ENCODE measurements around the gene LEUTX. TPM values are rescaled to one million over a fixed set of nuclear protein-coding genes. Genes with fewer than 3 reads are reported as not detected.
"Not testable (repeated sequence)": the region's sequence is repeated elsewhere in the genome, so short reads cannot be mapped to it uniquely, and the experiment has no call there.

The LEUTX gene
- total RNA-seq, 2 donors from 2014 or later = not detected

DNA sequence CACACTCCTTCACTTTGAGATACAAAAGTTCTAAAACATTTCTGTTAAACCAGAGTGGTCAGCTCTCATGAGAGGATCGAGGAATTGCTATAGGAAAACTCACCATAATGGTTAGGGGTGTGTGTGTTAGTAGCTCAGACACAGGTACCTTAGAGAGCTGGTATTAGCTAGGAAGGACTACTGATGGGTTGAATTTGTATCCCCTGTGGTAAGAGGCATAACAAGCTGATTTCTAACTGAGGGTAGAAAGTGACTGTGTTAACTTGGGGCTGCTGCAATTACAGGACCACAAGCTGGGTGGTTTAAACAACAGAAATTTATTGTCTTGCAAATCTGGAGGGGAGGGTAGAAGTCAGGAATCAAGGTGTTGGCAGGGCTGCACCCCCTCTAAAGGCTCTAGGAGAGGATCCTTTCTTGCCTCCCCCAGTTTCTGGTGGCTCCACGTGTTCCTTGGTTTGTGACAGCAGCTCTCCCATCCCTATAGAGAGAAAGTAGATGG, 17.4 kb downstream of the LEUTX start:
- intact Hi-C loops (cut with DNase I) = no loop called here

DNA sequence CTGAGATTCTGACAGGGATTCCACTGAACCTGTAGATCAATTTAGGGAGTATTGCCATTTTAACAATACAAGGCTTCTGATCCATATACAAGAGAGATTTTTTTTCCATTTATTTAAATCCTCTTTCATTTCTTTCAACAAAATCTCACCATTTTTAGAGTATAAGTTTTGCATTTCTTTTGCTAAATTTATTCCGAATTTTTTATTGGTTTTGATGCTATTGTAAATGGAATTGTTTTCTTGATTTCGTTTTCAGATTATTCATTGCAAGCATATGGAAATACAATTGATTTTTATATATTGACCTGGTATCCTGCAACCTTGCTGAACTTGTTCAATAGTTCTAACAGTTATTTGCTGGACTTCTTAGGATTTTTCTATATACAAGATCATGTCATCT, 18.4 kb downstream of the LEUTX start:
- no peak for DNase-seq
- Histone ChIP-seq H3K9me3 (no peaks in the 10 kb centered on the region), H3K27ac (no peak overlapping the region), H3K36me3 (no peaks in the 10 kb centered on the region), H3K27me3 (no peaks in the 10 kb centered on the region), H3K9ac (ENCODE audit: low read depth in 2 of 2, low read length in 2 of 2) (no peak overlapping the region), H3K4me1 (no peaks in the 10 kb centered on the region), H3K4me3 (no peak overlapping the region)
- TF ChIP-seq, protein P1, sequence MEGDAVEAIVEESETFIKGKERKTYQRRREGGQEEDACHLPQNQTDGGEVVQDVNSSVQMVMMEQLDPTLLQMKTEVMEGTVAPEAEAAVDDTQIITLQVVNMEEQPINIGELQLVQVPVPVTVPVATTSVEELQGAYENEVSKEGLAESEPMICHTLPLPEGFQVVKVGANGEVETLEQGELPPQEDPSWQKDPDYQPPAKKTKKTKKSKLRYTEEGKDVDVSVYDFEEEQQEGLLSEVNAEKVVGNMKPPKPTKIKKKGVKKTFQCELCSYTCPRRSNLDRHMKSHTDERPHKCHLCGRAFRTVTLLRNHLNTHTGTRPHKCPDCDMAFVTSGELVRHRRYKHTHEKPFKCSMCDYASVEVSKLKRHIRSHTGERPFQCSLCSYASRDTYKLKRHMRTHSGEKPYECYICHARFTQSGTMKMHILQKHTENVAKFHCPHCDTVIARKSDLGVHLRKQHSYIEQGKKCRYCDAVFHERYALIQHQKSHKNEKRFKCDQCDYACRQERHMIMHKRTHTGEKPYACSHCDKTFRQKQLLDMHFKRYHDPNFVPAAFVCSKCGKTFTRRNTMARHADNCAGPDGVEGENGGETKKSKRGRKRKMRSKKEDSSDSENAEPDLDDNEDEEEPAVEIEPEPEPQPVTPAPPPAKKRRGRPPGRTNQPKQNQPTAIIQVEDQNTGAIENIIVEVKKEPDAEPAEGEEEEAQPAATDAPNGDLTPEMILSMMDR (IDR thresholded peaks at IDR 0.05) = no peak
- intact Hi-C loops (cut with DNase I) = no loop called here

More for the DNA sequence above, 17.4 kb downstream of the LEUTX start:
- no peaks in the 10 kb centered on the region for H3K36me3 ChIP-seq
- DNase-seq = no peak
- TF ChIP-seq, protein P1 (IDR thresholded peaks at IDR 0.05) = no peak
- H3K27ac ChIP-seq = no peak overlapping the region
- no peak overlapping the region for H3K4me3 ChIP-seq
- no peak overlapping the region for H3K9ac ChIP-seq (ENCODE audit: low read depth in 2 of 2, low read length in 2 of 2)
- H3K27me3 ChIP-seq = no peaks in the 10 kb centered on the region
- no peaks in the 10 kb centered on the region for H3K9me3 ChIP-seq
- H3K4me1 ChIP-seq = no peaks in the 10 kb centered on the region

DNA sequence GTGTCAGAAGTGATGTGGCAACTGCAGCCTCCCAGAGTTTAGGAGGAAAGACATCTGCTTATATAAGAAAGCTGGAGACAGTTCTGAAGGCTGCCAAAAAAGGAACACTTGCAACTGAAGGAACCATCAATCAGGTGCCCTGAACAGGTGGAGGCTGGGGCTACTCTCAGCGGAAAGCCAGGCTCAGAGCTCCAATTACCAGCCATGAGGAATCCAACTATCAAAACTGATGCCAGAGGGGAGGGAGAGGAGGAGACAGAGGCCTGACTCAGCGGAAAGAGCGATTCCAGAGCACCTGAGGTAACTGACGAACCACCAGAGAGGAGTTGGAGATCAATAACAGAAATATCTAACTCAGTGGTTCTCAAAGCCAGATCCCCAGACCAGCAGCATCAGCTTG, 24.3 kb downstream of the LEUTX start:
- no peaks in the 10 kb centered on the region for H3K36me3 ChIP-seq
- no peak for DNase-seq
- intact Hi-C loops (cut with DNase I) = no loop called here
- no peaks in the 10 kb centered on the region for H3K4me1 ChIP-seq
- TF ChIP-seq, protein P1 (IDR thresholded peaks at IDR 0.05) = no peak
- no peak overlapping the region for H3K4me3 ChIP-seq
- H3K27ac ChIP-seq = no peak overlapping the region
- H3K9me3 ChIP-seq = no peaks in the 10 kb centered on the region
- no peak overlapping the region for H3K9ac ChIP-seq (ENCODE audit: low read depth in 2 of 2, low read length in 2 of 2)
- H3K27me3 ChIP-seq = no peaks in the 10 kb centered on the region

DNA sequence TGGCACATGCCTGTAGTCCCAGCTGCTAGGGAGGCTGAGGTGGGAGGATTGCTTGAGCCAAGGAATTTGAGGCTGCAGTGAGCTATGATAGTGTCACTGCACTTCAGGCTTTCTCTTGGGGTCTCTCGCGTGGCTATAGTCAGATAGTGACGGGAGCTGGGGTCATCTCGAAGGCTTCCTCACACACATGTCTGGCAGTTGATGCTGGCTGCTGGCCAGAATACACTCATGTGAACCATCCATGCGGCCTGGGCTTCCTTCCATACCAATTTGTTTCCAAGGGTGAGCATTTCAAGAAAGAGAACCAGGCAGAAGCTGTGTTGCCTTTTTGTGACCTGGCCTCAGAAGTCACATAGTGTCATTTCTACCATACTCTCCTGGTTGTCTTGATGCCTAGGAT, 26.4 kb downstream of the LEUTX start:
- TF ChIP-seq, protein P1 (IDR thresholded peaks at IDR 0.05) = no peak
- H3K27ac ChIP-seq = no peak overlapping the region
- intact Hi-C loops (cut with DNase I) = no loop called here

DNA sequence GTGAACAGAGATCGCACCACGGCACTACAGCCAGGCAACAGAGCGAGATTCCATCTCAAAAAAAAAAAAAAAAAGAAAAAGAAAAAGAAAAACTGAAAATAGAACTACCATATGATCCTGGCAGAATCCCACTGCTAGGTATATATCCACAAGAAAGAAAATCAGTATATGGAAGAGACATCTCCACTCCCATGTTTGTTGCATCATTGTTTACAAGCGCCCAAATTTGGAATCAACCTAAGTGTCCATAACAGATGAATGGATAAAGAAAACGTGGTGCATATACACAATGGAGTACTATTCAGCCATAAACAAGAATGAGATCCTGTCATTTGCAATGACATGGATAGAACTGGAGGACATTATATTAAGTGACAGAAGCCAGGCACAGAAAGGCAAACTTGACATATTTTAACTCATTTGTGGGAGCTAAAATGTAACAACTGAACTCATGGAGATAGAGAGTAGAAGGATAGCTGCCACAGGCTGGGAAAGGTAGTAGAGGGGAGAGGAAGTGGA, 29.3 kb downstream of the LEUTX start:
- no peaks in the 10 kb centered on the region for H3K27me3 ChIP-seq
- H3K9ac ChIP-seq (ENCODE audit: low read depth in 2 of 2, low read length in 2 of 2) = no peak overlapping the region
- intact Hi-C loops (cut with DNase I) = no loop called here
- H3K9me3 ChIP-seq = no peaks in the 10 kb centered on the region
- TF ChIP-seq, protein P1 (IDR thresholded peaks at IDR 0.05) = no peak
- DNase-seq = no peak
- H3K27ac ChIP-seq = no peak overlapping the region
- no peak overlapping the region for H3K4me3 ChIP-seq
- no peaks in the 10 kb centered on the region for H3K4me1 ChIP-seq
- H3K36me3 ChIP-seq = no peaks in the 10 kb centered on the region

More for the DNA sequence above, 26.4 kb downstream of the LEUTX start:
- H3K9me3 ChIP-seq = no peaks in the 10 kb centered on the region
- DNase-seq = no peak
- H3K4me3 ChIP-seq = no peak overlapping the region
- no peaks in the 10 kb centered on the region for H3K36me3 ChIP-seq
- H3K9ac ChIP-seq (ENCODE audit: low read depth in 2 of 2, low read length in 2 of 2) = no peak overlapping the region
- no peaks in the 10 kb centered on the region for H3K4me1 ChIP-seq
- H3K27me3 ChIP-seq = no peaks in the 10 kb centered on the region

DNA sequence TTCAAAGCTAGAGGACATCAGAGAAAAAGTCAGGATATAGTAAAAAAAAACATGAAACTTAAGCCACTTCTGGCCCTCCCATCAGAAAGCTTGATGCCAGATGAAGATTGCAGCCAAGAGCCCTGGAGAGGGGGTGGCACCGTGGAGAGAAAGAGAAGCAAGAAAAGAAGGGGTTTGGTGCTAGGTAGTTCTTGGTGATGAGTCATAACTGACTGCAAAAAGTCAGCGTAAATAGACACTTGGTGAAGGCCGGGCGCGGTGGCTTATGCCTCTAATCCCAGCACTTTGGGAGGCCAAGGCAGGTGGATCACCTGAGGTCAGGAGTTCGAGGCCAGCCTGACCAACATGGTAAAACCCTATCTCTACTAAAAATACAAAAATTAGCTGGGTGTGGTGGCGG, 30.0 kb downstream of the LEUTX start:
- H3K27me3 ChIP-seq; H3K9me3 ChIP-seq; H3K36me3 ChIP-seq; H3K4me1 ChIP-seq; DNase-seq; H3K9ac ChIP-seq (ENCODE audit: low read depth in 2 of 2, low read length in 2 of 2); H3K4me3 ChIP-seq; intact Hi-C loops (cut with DNase I); H3K27ac ChIP-seq: not testable (repeated sequence)

Measured in colonic mucosa (tissue), 4 donors.